Stimulated activated CD4-positive, alpha-beta T cell treated with anti-CD3 and anti-CD28 coated beads, Interleukin-12 subunit alpha, Interleukin-12 subunit beta, amount 100 ng/mL, for 24 hours (primary cell): ENCODE results near the gene RABEP2.
"Not testable (repeated sequence)": the region's sequence is repeated elsewhere in the genome, so short reads cannot be mapped to it uniquely, and the experiment has no call there.

Experiments used
- DNase-seq, 2 experiments: peaks; one replicate each; pipeline ENCODE4 v3.0.0-alpha.2; 2020; ENCODE audit warnings: low read depth in 2 of 2

RABEP2 gene

GRCh38 chr16:28924762-28925385 lies at the start of gene RABEP2:
Gene RABEP2 (minus strand): TSS chr16:28925238. CDS start chr16:28925163, 75 bp downstream.
- peak; percentile 94 to 98 for DNase-seq

GRCh38 chr16:28974437-28975157 lies 49.6 kb upstream of the RABEP2 start, which contains the start of gene SPNS1:
Gene SPNS1 (plus strand): TSS chr16:28974778. CDS start chr16:28975152, 374 bp downstream.
- DNase-seq, result peak; percentile 85 to 92

GRCh38 chr16:28974007-28974436 lies 49.0 kb upstream of the RABEP2 start:
- no peak for DNase-seq

DNA sequence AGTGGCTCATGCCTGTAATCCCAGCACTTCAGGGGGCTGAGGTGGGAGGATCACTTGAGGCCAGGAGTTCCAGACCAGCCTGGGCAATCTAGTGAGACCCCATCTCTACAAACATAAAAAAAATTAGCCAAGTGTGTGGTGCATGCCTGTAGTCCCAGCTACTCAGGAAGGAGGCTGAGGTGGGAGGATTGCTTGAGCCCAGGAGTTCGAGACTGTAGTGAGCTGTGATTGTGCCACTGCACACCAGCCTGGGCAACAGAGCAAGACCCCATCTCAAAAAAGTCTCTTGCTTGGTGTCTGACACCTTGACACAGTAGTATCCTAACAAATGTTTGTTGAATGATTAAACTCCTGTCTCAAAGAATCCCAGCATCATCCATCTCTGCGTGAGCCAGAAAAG lies 44.7 kb upstream of the RABEP2 start:
- not testable (repeated sequence) for DNase-seq

DNA sequence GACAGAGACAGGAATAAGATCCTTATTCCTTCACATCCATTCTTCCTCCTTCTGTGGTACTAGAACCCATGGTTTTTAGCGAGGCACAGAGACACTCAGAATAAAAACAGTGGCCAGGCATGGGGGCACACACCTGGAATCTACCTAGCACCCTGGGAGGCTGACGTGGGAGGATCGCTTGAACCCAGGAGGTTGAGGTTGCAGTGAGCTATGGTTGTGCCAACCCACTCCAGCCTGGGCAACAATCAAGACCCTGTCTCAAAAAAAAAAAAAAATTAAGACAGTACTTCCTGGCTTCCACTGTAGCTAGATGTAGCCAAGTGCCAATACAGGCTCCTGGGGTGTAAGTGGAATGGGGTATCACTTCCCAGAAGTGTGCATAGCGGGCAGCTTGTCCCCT lies 42.1 kb upstream of the RABEP2 start:
- no peak for DNase-seq

DNA sequence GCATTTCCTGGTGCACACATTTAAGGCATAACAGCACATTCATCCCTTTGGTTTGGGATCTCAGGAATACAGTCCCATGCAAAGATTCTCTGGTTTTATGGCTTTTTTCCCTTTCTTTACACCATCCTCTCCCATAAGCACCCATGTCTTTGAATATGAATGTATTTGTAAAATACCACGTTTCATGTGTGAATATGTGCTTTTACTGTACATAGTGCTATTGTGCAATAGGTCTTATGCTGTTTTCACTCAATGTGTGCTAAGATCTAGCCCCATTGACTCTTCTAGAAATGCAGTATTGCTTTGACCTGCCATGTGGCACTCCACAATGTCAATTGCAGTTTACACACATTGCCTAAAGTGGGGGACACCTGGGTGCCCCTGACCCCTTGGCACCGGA lies 39.5 kb upstream of the RABEP2 start:
- no peak for DNase-seq

GRCh38 chr16:28964072-28964471 lies 39.0 kb upstream of the RABEP2 start:
- DNase-seq, result no peak

GRCh38 chr16:28958836-28959235 lies 33.8 kb upstream of the RABEP2 start:
- no peak for DNase-seq

DNA sequence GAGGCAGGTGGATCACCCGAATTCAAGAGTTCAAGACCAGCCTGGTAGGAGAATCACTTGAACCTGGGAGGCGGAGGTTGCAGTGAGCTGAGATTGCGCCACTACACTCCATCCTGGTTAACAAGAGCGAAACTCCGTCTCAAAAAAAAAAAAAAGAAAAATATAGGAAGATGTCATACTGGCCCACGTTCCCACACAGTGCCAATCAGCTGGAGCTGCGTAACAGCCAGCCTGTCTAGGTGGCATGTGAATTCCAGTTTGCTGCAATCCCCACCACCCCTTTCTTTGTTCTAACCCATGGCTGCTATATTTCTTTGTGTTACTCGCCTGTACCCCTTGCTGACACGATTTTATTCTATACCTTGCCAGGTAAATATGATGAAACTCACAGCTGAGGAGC lies 33.2 kb upstream of the RABEP2 start:
- no peak for DNase-seq

GRCh38 chr16:28951410-28951943 lies 26.4 kb upstream of the RABEP2 start:
- DNase-seq, result peak in 1 of 2 experiments; percentile 28

GRCh38 chr16:28950648-28951409 lies 25.8 kb upstream of the RABEP2 start, which contains the start of gene NFATC2IP:
Gene NFATC2IP (plus strand): TSS chr16:28950937. CDS start chr16:28951012, 75 bp downstream.
- DNase-seq, result peak; percentile 99

GRCh38 chr16:28946681-28947080 lies 21.6 kb upstream of the RABEP2 start:
- DNase-seq, result no peak

DNA sequence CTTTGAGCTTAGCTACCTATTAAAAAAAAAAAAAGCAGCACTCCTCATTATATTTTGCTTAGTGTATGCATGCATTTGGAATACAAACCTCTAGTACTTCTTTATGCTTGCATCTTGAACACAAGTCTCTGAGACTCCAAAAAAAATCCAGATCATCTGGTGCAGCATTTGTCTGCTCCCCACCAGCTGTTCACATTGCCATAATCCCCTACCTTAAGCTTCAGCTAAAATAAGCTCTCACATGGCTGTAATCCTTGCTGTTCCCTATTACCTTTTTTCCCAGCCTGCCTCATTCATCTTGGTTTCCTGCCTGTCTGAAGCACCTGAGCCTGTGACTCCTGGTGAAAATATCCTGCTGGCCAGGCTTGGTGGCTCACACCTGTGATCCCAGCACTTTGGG lies 18.2 kb upstream of the RABEP2 start:
- no peak for DNase-seq

DNA sequence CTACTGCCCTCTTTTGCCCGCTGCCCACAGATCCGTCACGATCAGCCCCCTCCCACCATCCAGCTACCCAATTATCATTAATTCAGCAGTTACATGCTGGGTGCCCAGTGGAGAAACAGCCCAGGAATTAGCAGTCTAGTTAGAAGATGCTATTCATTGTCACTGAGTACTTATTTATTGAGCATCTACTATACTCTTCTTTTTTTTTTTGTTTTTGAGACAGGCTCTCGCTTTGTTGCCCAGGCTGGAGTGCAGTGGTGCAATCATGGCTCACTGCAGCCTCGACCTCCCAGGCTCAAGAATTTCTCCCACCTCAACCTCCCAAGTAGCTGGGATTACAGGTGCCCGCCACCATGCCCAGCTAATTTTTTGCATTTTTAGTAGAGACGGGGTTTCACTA lies 14.8 kb upstream of the RABEP2 start:
- not testable (repeated sequence) for DNase-seq

DNA sequence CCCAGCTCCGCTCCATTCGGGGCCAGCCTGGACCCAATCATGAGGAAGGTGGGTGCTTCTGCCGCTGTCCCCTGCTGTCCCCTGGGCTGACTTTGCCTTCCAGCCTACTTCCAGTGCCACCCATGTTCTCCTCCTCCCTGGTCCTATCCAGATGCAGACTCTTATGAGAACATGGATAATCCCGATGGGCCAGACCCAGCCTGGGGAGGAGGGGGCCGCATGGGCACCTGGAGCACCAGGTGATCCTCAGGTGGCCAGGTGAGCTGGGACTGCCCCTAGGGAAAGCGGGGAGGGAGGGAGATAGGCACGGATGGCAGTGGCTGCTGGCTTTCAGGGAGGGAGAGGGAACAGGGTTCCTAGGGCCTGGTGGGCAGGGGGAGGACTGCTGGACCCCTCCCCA lies 13.7 kb upstream of the RABEP2 start:
- DNase-seq, result no peak

DNA sequence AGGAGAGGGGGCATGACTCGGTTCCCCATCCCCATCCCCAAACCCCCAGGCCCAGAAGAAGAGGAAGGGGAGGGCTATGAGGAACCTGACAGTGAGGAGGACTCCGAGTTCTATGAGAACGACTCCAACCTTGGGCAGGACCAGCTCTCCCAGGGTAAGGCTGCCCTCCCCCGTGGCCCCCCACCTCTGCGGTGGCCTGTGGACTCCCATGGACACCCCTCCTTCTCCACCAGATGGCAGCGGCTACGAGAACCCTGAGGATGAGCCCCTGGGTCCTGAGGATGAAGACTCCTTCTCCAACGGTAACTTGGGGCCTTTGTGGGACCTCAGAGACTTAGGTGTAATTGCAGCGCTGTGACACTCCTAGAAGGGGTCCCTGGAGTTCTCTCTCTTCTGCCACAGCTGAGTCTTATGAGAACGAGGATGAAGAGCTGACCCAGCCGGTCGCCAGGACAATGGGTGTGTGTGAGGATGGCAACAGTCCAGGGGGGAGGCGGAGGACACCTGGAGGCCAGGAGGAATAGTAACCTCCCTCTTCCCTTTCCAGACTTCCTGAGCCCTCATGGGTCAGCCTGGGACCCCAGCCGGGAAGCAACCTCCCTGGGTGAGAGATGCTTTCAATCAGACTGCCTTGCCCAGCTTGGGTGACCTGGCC lies 12.3 kb upstream of the RABEP2 start:
- DNase-seq, result no peak

- DNase-seq, result no peak
These were observed 11.7 kb upstream of the RABEP2 start for GRCh38 chr16:28936784-28937155.

DNA sequence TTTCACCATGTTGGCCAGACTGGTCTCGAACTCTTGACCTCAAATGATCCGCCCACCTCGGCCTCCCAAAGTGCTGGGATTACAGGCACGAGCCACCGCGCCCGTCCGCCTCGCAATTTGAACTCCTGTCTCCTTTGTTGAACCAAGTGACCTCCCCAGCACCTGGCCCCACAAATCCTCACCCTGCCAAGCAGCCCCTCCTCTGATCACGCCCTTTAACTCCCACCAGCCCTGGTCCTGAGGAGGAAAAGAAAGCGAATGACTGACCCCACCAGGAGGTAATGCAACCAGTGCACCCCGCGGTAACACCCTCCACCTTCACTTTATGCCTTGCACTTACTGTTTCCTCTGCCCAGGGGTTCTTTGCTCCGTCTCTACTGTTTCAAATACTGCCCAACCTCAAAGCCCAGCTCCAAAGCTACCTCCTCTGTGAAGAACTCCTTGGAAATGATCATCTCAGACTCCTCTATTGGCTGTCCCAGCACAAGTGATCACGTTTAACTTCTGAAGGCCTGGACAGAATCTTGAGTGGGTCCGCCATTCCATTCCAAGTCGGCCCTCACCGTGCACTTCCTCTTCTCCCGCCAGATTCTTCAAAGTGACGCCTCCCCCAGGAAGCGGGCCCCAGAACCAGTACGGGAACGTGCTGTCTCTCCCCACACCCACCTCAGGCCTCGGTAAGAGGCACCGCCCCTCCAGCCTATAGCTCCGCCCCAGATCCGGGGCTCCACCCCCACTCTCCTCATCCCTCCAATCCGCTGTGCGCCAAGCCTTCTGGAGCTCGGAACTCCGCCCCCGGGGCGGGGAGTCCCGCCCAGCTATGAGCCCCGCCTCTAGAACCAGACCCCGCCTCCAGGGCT lies 11.1 kb upstream of the RABEP2 start:
- peak; percentile 77 to 85 for DNase-seq

GRCh38 chr16:28935346-28935745 lies 10.3 kb upstream of the RABEP2 start:
- no peak for DNase-seq

- DNase-seq, result no peak
These were observed 8.1 kb upstream of the RABEP2 start for GRCh38 chr16:28933171-28933570.
